ENCODE measurements around the gene MAPK10. TPM values are rescaled to one million over a fixed set of nuclear protein-coding genes. Genes with fewer than 3 reads are reported as not detected.

MAPK10 gene
- total RNA-seq, 1 experiment from 2014 or later = 0.79 TPM

DNA sequence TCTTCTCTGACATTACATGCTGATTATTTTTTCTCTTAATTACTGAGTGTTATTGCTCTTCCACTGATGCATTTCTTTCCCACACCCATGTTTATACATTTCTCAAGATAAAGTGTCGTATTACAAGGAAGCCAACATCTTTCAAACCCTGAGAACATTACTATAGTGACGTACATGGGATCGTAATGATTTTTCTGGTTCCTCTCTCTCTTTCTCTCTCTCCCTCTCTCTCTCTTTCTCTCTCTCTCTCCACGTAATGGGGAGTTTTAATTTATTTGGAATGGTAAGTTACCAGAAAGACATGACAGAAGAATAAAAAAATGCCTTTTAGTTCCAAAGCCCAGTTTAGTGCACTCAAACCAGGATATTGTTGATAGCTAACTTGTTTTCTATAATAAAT, 40.4 kb upstream of the MAPK10 start:
- intact Hi-C loops (cut with micrococcal nuclease; ENCODE audit: unreplicated experiment) = no loop called here
- H3K4me1 Mint-ChIP-seq (ENCODE audit: low read depth, unreplicated experiment) = no peaks in the 10 kb centered on the region
- H3K9me3 ChIP-seq = no peaks in the 10 kb centered on the region
- H3K27ac Mint-ChIP-seq (ENCODE audit: unreplicated experiment) = no peak overlapping the region
- H3K36me3 ChIP-seq (ENCODE audit: control insufficient read depth, insufficient read depth, low read length) = no peaks in the 10 kb centered on the region
- DNase-seq = no peak
- no peaks in the 10 kb centered on the region for H3K36me3 Mint-ChIP-seq (ENCODE audit: insufficient read depth, unreplicated experiment)
- no peaks in the 10 kb centered on the region for H3K27me3 ChIP-seq (replicated peaks; ENCODE audit: control insufficient read depth, insufficient read depth, low read length)
- H3K27me3 Mint-ChIP-seq (ENCODE audit: insufficient read depth, unreplicated experiment) = peaks cover 8% of the 10 kb centered on the region
- H3K4me1 ChIP-seq = no peaks in the 10 kb centered on the region
- no peaks in the 10 kb centered on the region for H3K9me3 Mint-ChIP-seq (ENCODE audit: unreplicated experiment)
- no peak overlapping the region for H3K4me3 ChIP-seq (ENCODE audit: low read depth, low read length)
- no TSS peak for BruUV-seq (replicated peaks)
- CTCF ChIA-PET = no interaction called here
- POLR2A ChIA-PET = no interaction called here
- TF ChIP-seq, protein P1, sequence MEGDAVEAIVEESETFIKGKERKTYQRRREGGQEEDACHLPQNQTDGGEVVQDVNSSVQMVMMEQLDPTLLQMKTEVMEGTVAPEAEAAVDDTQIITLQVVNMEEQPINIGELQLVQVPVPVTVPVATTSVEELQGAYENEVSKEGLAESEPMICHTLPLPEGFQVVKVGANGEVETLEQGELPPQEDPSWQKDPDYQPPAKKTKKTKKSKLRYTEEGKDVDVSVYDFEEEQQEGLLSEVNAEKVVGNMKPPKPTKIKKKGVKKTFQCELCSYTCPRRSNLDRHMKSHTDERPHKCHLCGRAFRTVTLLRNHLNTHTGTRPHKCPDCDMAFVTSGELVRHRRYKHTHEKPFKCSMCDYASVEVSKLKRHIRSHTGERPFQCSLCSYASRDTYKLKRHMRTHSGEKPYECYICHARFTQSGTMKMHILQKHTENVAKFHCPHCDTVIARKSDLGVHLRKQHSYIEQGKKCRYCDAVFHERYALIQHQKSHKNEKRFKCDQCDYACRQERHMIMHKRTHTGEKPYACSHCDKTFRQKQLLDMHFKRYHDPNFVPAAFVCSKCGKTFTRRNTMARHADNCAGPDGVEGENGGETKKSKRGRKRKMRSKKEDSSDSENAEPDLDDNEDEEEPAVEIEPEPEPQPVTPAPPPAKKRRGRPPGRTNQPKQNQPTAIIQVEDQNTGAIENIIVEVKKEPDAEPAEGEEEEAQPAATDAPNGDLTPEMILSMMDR (IDR thresholded peaks at IDR 0.05; ENCODE audit: insufficient read depth in 1 of 2, low read depth in 1 of 2, low read length in 1 of 2, severe bottlenecking in 1 of 2, unreplicated experiment in 1 of 2) = no peak
- no peak overlapping the region for H3K4me3 Mint-ChIP-seq (ENCODE audit: unreplicated experiment)

GRCh38 chr4:86398187-86398586, 38.3 kb upstream of the MAPK10 start:
- Histone ChIP-seq H3K9me3 (no peaks in the 10 kb centered on the region), H3K27me3 (replicated peaks; ENCODE audit: control insufficient read depth, insufficient read depth, low read length) (no peaks in the 10 kb centered on the region), H3K36me3 (ENCODE audit: control insufficient read depth, insufficient read depth, low read length) (no peaks in the 10 kb centered on the region), H3K4me1 (no peaks in the 10 kb centered on the region), H3K4me3 (ENCODE audit: low read depth, low read length) (no peak overlapping the region)
- intact Hi-C loops (cut with micrococcal nuclease; ENCODE audit: unreplicated experiment) = no loop called here
- Mint-ChIP-seq H3K4me1 (ENCODE audit: low read depth, unreplicated experiment) (no peaks in the 10 kb centered on the region), H3K27me3 (ENCODE audit: insufficient read depth, unreplicated experiment) (peaks cover 4% of the 10 kb centered on the region), H3K4me3 (ENCODE audit: unreplicated experiment) (no peak overlapping the region), H3K36me3 (ENCODE audit: insufficient read depth, unreplicated experiment) (no peaks in the 10 kb centered on the region), H3K9me3 (ENCODE audit: unreplicated experiment) (no peaks in the 10 kb centered on the region), H3K27ac (ENCODE audit: unreplicated experiment) (no peak overlapping the region)
- no peak for DNase-seq
- TF ChIP-seq, protein P1 (IDR thresholded peaks at IDR 0.05; ENCODE audit: insufficient read depth in 1 of 2, low read depth in 1 of 2, low read length in 1 of 2, severe bottlenecking in 1 of 2, unreplicated experiment in 1 of 2) = no peak
- POLR2A ChIA-PET = no interaction called here
- CTCF ChIA-PET = no interaction called here
- no TSS peak for BruUV-seq (replicated peaks)

- intact Hi-C loops (cut with micrococcal nuclease; ENCODE audit: unreplicated experiment) = no loop called here
- POLR2A ChIA-PET = no interaction called here
- H3K27me3 Mint-ChIP-seq (ENCODE audit: insufficient read depth, unreplicated experiment) = no peaks in the 10 kb centered on the region
- TF ChIP-seq, protein P1 (IDR thresholded peaks at IDR 0.05; ENCODE audit: insufficient read depth in 1 of 2, low read depth in 1 of 2, low read length in 1 of 2, severe bottlenecking in 1 of 2, unreplicated experiment in 1 of 2) = no peak
- H3K4me1 ChIP-seq = no peaks in the 10 kb centered on the region
- DNase-seq = no peak
- no peak overlapping the region for H3K27ac Mint-ChIP-seq (ENCODE audit: unreplicated experiment)
- no peaks in the 10 kb centered on the region for H3K36me3 Mint-ChIP-seq (ENCODE audit: insufficient read depth, unreplicated experiment)
- BruUV-seq (replicated peaks) = no TSS peak
- H3K4me3 Mint-ChIP-seq (ENCODE audit: unreplicated experiment) = no peak overlapping the region
- H3K27me3 ChIP-seq (replicated peaks; ENCODE audit: control insufficient read depth, insufficient read depth, low read length) = no peaks in the 10 kb centered on the region
- no peak overlapping the region for H3K4me3 ChIP-seq (ENCODE audit: low read depth, low read length)
- H3K9me3 ChIP-seq = no peaks in the 10 kb centered on the region
- no peaks in the 10 kb centered on the region for H3K36me3 ChIP-seq (ENCODE audit: control insufficient read depth, insufficient read depth, low read length)
- CTCF ChIA-PET = no interaction called here
- no peaks in the 10 kb centered on the region for H3K9me3 Mint-ChIP-seq (ENCODE audit: unreplicated experiment)
- H3K4me1 Mint-ChIP-seq (ENCODE audit: low read depth, unreplicated experiment) = no peaks in the 10 kb centered on the region
Observed at GRCh38 chr4:86393749-86394148, 33.9 kb upstream of the MAPK10 start.
